Effector CD8-positive, alpha-beta T cell (primary cell): ENCODE measurements around the gene ERC1.
"Not testable (repeated sequence)": the region's sequence is repeated elsewhere in the genome, so short reads cannot be mapped to it uniquely, and the experiment has no call there.

Experiments
- DNase-seq: peaks from one replicate; lab custom pipeline; 2025; lab: John Stamatoyannopoulos, UW

The ERC1 gene

DNA sequence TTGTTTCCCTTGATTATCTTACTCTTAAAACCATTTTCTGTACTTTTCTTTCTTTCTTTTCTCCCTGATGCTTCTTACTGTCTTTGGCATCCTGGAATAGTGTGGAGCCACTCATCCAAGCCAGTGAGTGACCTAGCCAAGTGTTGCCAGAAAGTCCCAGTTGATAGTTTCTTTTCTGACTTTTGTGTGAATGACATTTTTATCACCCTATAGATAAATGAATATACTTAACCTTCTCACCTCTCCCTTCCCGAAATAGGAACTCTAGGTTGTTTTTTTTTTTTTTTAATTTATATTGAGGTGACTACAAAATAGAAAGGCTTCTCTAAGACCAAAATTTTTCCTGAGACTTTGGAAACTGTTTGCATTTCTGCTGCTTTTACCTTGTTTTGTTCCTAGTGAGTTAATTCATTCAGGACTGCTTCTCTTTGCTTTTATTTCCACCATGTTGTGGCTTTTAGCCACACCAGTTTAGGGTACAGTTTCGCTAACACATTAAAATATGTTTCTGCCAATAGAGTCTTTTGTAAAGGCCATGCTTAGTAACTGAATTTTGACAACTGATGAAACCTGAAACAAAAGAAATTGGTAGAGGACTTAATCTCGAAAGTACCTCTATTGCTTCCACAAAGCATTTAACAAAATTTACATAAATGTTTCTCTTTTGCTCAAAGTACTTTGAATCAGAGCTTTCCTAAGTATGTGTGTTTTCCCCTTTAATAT lies 194.6 kb downstream of the ERC1 start:
- no peak for DNase-seq

DNA sequence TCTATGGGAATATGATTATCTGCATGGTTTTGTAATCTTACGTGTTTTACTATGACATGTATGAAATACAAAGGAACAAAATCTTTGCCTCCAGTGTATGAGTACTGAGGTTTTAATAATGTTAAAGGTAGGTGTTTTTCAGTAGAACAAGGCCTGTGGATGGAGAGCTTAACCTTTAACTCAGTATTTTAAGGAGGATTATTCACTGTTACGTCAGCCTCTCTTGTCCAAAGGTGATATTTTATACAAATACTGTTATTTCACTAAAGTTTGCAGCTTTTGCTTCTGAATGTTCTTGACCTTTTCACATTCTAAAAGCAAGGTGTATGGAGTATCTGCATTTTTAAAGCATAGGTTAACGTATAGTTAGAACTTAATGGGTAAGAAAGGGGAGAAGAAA lies 195.3 kb downstream of the ERC1 start:
- DNase-seq: no peak

DNA sequence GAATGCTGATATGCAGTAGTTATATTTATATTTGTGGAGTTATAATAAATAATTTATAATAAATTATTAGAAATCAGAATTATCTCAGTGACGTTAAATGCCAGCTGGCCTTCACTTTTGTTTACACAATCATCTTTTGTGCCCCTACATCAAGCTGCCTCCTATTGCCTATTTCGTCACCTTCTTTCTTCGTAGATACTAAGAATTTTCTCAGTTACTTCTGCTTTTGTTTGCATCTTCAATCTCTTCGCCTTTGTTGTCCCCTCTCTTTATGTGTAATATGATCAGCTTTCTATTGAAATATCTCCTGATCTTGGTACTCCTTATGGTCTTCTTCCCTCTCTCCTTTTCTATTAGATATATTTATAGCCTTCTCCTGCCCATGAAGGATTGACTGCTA lies 197.0 kb downstream of the ERC1 start:
- no peak for DNase-seq

DNA sequence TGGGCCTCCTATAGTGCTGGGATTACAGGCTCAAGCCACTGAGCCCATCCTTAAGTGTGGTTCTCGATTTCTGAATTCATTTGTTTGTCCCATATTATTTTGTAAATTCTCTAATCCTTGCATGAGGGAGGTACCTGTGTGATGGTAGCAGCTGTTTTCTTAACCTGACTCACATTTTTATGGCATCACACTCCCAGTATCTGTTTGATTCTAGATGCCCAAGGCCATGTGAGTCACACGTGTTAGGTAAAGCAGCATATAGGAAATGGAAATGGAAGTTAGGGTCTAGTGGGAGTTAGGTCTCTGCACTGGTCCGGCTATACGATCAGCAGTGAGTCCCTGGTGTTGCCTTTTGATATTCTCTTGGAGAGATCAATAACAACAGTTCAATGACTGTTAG lies 198.1 kb downstream of the ERC1 start:
- DNase-seq: no peak

DNA sequence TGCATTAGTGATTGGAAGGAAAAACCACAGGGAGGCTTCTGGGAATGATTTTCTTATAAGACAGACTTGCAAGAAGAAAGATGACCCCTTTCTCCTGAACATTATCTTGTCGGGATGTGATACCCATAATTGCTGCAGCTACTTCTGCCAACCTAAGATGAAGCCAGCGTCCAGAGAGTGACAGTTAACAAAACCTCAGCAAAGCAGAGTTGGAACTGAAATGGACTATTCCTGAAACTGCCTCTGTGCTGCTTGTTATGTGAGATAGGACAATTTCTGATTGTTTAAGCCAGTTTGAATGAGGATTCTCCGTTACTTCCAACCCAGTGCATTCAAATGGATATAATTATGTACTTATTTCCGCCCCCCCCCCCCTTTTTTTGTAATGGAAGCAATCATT lies 204.5 kb downstream of the ERC1 start:
- no peak for DNase-seq

DNA sequence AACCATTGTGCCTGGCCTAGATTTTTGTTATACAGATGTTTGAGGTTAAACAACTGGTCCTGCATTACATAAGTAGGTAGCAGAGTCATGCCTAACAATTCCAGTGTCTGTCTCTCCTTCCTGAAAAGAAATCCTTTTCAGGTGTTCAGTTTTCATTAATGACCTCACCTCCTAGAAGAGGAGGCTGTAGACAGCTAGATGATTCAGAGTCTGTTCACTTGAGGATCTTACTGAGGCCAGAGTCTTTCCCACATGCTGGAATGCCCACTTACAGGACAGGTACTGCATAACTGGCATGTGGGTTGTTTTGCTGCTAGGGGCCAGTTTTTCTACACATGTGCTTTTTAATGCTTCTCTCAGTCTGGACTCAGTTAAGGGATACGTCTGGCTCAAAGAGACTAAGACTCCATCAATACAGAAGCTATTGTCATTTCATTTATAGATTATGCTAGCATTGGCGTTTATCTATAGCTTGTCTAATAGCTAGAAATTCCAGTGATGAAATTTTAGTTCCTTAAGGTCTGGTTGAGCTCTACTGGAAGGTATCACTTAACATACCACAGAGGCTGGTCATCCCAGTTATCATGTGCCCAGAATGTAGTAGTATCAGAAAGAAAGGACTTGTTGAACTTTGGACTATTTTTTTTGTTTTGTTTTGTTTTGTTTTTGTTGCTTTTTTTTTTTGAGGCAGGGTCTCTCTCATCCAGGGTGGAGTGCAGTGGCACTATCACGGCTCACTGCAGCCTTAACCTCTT lies 206.4 kb downstream of the ERC1 start:
- no peak for DNase-seq

DNA sequence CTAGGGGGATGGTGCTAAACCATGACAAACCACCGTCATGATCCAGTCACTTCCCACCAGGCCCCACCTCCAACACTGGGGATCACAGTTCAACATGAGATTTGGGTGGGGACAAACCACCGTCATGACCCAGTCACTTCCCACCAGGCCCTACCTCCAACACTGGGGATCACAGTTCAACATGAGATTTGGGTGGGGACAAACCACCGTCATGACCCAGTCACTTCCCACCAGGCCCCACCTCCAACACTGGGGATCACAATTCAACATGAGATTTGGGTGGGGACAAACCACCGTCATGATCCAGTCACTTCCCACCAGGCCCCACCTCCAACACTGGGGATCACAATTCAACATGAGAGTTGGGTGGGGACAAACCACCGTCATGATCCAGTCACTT lies 207.8 kb downstream of the ERC1 start:
- not testable (repeated sequence) for DNase-seq

DNA sequence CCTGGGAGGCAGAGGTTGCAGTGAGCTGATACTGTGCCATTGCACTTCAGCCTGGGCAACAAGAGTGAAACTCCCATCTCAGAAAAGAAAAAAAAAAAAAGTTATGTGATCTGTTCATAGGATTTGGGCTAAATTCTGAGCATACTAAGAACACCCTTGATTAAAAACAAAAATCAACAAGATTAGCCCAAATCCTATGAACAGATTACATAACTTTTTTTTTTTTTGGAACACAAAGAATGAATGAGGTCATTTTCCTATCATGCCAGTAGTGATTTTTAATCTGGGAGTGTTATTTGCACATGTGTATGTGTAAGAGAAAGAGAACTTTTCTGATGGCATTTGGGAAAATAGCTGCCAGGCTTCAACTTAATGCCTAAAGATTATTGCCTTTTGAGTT lies 208.7 kb downstream of the ERC1 start:
- no peak for DNase-seq

DNA sequence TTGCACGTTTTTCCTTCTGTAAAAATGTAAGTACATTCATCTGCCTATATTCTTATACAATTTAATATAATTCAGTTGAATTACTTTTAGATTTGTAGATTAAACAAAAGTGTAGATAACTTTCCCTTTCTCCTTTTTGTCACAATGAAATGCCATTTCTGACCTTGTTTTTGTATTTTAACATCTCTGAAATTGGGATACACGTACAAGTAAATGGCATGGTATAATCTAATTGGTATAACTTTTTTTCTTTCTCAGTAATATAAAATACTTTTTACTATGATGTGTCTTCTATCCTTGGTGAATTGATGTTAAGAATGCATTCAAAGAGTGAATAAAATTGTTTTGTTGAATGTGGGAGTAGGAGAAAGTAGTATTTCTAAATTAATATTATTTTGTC lies 210.0 kb downstream of the ERC1 start:
- no peak for DNase-seq

DNA sequence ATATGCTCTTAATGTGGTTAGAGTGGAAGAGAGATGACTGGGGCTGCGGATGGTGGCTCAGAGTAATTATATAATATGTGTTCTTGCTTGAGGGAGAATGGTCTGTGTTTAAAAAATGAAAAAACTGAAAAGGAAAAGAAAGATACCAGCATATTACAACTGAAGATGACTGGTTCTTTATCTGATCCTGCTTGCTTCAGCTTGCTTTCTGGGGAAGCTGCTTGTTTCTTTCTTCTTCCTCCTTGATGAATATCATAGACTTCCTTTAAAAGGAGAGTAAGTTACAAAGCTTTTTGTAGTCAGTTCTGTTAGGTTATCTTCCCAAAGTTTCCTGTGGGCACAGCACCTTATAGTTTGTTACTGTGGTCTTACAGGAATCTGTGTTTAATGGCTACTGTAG lies 210.9 kb downstream of the ERC1 start:
- DNase-seq: no peak

DNA sequence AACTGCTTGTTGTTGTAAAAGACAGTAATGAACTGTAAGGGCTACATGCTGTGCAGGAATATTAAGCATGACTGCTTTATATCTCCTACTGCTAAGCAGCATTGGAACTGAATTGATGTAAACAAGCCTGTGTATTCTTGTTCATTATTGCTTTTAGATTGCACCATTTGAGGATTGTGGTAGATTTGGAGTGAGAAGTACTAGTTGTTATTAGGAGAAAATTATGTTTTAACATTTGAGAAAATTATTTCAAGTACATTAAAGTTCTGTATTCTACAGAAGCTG lies 212.7 kb downstream of the ERC1 start:
- no peak for DNase-seq

DNA sequence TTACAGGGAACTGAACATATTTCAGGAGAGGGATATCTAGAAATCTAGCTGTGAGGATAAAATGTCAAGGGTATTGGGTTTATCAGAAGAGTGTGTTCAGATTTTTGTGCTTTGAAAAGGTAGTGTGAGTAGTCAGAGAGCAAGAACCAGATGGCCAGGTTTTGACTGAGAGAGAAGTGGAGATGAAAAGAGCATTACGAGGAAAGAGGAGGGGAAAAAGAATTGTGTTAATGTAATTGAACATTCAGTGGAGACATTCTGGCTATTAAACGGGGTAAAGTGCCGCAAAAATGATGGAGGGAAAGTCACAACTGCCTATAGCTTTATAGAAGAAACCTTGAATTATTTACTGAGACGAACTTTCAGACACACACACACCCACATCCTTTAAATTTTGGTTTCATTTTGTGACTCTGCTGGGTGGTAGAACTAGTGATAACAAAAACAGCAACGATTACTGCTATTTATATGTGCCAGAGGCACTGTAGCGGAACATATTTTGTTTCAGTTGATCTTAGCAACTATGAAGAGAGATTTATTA lies 213.6 kb downstream of the ERC1 start:
- no peak for DNase-seq

DNA sequence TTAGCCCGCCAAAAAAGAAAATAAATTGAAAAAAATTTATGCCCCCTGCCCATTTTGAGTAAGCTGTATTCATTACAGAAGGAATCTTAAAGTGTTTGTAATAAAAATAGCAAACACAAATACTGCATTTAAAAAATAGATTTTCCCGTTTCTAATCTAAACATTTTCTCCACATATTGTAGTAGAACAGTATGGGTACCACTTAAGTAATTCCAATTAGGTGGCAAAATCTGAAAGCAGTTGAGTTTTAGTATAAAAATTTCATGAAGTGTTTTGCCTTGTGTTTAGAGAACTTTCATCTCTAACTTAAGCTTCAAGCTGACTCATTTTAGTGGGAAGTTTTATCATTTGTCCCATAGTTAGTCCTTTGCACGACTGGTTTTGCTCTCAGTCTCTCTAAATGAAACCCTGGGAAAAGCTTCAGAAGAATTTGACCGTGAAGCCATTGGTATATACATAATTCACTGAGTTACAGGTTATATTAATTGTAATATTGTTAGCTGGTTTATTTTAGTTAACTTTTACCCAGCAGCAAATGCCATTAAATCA lies 214.6 kb downstream of the ERC1 start:
- no peak for DNase-seq

DNA sequence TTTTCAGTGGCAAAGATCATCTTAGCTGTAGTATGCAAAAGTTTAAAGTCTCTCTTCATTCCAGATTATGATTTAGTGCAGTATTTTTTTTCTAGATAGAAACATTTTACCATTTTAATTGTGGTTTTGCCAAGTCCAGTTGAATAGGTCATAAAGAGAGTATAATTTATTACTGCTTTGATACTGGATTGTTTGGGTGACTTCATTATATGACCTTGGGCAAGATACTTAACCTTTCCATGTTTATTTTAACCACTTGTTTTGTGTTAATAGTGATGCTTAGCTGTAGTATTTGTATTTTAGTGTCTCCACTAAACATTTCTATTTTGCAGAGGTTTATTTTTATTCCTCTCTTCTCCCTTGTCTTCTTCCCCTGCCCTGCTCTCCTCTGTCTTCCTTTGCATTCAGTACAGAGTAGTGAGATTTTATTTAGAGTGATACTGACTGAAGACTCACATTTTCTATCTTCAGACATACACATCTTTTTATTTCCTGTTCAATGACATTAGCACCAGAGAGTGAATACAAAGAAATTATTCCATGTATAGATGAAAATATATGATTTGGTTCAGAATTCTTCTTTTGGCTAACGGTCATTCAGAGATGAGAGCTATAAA lies 215.2 kb downstream of the ERC1 start:
- no peak for DNase-seq

DNA sequence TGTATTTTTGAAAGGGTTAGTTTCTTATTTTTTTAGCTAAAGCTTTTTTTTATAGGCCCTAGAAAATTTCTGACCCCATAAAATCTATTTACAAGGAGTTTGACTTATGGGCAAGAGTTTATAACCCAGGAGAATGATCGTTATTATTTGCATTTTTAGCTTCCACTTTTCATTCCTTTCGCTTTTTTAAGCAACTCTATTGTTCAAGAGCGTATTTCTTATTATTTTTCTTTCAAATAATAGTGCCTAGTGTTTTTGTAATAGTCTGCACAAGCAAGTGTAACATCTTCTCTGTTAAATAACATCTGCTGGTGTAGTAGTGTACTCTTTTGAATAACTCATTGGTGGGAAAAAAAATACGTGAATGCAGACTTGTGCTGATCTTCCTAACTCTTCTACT lies 216.3 kb downstream of the ERC1 start:
- no peak for DNase-seq

DNA sequence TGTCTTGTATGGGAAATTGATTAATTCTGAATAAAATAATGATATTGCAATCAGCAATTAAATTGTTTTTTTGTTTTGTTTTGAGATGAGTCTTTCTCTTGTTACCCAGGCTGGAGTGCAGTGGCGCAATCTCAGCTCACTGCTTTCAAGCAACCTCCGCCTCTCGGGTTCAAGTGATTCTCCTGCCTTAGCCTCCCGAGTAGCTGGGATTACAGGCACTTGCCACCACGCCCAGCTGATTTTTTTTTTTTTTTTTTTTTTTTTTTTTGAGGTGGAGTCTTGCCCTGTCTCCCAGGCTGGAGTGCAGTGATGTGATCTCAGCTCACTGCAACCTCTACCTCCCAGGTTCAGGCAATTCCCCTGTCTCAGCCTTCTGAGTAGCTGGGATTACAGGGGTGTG lies 217.7 kb downstream of the ERC1 start:
- DNase-seq: not testable (repeated sequence)

DNA sequence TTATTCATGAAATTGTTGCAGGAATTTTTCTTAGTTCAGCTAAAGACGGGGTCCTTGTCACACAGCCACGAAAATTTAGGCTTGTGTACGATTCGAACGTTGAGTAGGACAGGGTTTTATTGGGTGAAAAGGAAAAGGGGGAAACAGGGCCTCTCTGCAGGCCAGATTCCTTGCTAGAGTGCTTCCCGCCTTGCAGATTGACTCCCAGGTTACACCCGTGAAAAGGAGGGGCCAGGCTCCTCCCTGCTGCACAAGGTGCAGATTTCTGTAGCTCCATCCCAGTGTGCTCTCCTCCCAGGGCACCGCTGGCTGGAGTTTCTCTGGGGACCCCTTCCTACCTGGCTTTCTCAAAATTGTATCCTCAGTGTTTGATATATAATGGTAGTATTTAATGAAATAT lies 221.5 kb downstream of the ERC1 start:
- no peak for DNase-seq

DNA sequence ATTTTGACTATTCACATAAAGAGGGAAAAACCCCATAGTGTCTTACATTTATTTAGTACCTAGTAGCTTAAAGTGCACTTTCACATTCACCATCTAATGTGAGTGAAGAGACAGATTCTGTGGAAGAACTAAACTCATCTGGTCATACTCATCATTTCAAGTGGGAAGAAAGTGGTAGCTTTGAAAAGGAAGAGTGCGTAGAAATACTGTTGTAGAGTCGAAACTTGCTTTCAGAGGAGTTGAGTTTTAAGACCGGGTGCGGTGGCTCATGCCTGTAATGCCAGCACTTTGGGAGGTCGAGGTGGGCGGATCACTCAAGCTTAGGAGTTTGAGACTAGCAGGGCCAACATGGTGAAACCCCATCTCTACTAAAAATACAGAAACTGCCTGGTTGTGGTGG lies 222.2 kb downstream of the ERC1 start:
- DNase-seq: no peak

DNA sequence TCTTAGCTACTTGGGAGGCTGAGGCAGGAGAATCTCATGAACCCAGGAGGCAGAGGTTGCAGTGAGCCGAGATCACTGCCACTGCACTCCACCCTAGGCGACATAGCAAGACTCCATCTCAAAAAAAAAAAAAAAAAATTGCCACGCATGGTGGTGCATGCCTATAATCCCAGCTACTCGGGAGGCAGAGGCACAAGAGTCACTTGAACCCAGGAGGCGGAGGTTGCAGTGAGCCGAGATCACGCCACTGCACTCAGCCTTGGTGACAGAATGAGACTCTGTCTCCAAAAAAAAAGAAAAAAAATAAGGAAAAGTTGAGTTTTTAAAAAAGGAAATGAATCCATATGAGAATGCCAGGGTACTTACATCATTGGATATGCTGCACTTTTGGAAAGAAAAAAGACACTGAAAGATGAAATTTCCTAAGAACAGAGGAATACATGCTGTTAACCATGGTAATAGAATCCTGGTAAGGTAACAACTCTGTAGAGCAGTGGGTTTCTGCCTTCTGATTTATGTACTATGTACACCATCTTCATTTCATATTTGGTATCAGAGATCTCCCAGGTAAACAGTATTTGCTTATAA lies 222.7 kb downstream of the ERC1 start:
- no peak for DNase-seq

DNA sequence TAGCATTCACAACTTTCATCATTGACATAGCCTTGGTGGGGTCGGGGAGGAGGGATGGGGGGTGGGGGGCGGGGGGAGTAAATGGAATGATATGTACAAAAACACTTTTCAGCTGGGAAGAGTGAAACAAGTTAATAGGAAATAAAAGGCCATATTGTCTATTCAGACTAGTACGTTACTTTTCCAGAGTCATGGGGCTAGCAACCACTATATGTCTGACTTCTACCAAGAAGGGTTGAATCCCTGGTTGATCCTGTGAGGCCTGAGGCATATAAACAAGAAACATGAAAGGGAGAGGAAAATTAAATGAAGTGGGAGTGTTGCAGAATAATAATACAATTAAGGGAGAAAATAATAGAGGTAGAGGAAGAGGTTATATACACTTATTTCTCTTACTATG lies 225.5 kb downstream of the ERC1 start:
- DNase-seq: no peak

DNA sequence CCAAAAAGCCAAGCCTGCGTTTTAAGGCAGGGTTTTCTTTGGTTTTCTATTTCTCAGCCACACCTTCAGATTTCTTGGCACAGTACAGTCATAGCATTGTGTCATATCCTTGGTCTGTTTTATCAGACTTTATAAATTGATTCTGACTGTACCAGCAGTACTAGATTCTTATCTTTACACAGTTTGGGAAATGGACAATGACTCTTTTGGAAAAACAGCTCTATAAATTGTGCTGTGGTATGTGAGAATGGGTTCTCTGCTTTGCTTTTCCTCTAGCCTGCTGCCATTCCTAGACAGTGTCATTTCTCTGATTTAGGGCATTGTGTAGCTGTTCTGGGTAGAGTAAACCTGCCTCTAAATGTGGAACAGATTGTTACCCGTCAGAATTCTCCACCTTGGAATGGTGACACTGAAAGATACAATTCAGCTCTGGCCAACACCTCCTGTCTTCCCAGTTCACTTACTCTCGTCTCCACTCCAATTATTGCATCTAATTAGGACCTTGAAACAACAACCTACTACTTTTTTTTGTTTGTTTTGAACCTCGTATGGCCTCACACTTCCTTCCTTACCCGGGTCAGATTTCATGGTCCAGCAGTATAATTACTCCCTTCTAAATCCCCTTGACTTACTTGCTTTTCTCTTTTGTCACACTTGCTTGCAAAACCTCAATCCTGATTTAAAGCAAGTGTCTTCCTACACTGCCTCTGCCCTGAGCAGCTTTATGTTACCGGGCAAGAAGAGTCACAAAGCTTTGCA lies 226.3 kb downstream of the ERC1 start:
- DNase-seq: no peak

DNA sequence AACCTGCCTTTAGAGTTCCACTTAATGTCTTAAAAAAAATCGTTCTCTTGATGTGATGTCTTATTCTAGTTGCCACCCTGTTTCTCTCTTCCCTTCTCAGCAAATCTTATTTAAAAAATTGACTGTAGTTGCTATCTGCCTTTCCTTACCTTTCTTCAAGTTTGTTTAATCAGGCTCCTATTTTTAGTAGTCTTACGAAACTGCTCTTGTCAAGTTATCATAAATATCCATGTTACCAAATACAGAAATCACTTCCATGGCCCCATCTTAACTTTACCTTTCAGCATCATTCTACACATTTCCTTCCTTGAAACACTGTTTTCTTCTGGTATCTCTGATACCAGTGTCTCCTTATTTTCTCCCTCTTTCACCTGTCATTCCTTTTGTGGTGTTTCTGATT lies 227.3 kb downstream of the ERC1 start:
- DNase-seq: no peak
